GM12892 (cell line): ENCODE measurements around the gene ZNF8.

Experiments used
- POLR2A ChIP-seq: IDR thresholded peaks from 2 replicates; pipeline ENCODE4 v1.6.1; 2011; ENCODE audit warnings: low read depth, low read length, control low read depth
- POLR2AphosphoS5 ChIP-seq: IDR thresholded peaks from 2 replicates; pipeline ENCODE4 v1.6.1; 2011; ENCODE audit warnings: low read depth, low read length, control low read depth
- TAF1 ChIP-seq: IDR thresholded peaks from 2 replicates; pipeline ENCODE4 v1.6.1; 2011; ENCODE audit warnings: low read depth, mild to moderate bottlenecking, control low read depth, low read length, borderline replicate concordance

DNA sequence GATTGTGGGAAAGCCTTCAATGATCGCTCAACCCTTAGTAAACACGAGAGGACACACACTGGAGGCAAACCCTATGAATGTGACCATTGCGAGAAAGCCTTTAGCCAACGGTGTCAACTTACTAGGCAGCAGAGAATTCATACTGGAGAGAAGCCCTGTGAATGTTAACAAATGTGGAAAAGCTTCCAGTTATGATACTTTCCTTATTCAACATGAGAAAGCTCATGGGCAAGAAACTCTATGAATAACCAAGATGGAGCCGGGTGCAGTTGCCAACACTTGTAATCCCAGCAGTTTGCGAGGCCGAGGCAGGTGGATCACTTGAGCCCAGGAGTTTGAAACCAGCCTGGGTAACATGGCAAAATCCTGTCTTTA lies 15.8 kb upstream of the ZNF8 start:
- TF ChIP-seq POLR2A (no peak), TAF1 (no peak), POLR2AphosphoS5 (no peak)
